ENCODE data around the gene CDH22. TPM values are rescaled to one million over a fixed set of nuclear protein-coding genes. Genes with fewer than 3 reads are reported as not detected.

Gene CDH22
- total RNA-seq, 1 donor from 2014 or later = 0.14 TPM

- Mint-ChIP-seq H3K4me3 (ENCODE audit: low read depth) (no peak overlapping the region), H3K27me3 (peaks cover 86% of the 10 kb centered on the region), H3K4me1 (ENCODE audit: low read depth) (peaks cover 3% of the 10 kb centered on the region), H3K9me3 (ENCODE audit: low read depth) (no peaks in the 10 kb centered on the region), H3K36me3 (ENCODE audit: insufficient read depth) (no peaks in the 10 kb centered on the region), H3K27ac (no peak overlapping the region)
- no peak for DNase-seq (ENCODE audit: low spot score, unreplicated experiment)
- no peak for TF ChIP-seq CTCF (IDR thresholded peaks at IDR 0.05; ENCODE audit: unreplicated experiment)
Observed at GRCh38 chr20:46311039-46311650, 2.8 kb upstream of the CDH22 start.

- TF ChIP-seq CTCF (IDR thresholded peaks at IDR 0.05; ENCODE audit: unreplicated experiment) = no peak
- H3K4me1 Mint-ChIP-seq (ENCODE audit: low read depth) = peaks cover 3% of the 10 kb centered on the region
- peaks cover 86% of the 10 kb centered on the region for H3K27me3 Mint-ChIP-seq
- H3K4me3 Mint-ChIP-seq (ENCODE audit: low read depth) = no peak overlapping the region
- no peak for DNase-seq (ENCODE audit: low spot score, unreplicated experiment)
- no peaks in the 10 kb centered on the region for H3K9me3 Mint-ChIP-seq (ENCODE audit: low read depth)
- no peaks in the 10 kb centered on the region for H3K36me3 Mint-ChIP-seq (ENCODE audit: insufficient read depth)
- no peak overlapping the region for H3K27ac Mint-ChIP-seq
Observed at GRCh38 chr20:46309945-46310344, 1.6 kb upstream of the CDH22 start.

GRCh38 chr20:46307999-46308257 lies 370 bp downstream of the CDH22 start:
- Mint-ChIP-seq H3K4me1 (ENCODE audit: low read depth) (peaks cover 3% of the 10 kb centered on the region), H3K4me3 (ENCODE audit: low read depth) (no peak overlapping the region), H3K36me3 (ENCODE audit: insufficient read depth) (no peaks in the 10 kb centered on the region), H3K27me3 (peaks cover 84% of the 10 kb centered on the region), H3K27ac (no peak overlapping the region), H3K9me3 (ENCODE audit: low read depth) (no peaks in the 10 kb centered on the region)
- TF ChIP-seq CTCF (IDR thresholded peaks at IDR 0.05; ENCODE audit: unreplicated experiment) = no peak
- no peak for DNase-seq (ENCODE audit: low spot score, unreplicated experiment)

GRCh38 chr20:46307139-46307998 lies 929 bp downstream of the CDH22 start:
- Mint-ChIP-seq H3K27me3 (peaks cover 87% of the 10 kb centered on the region), H3K4me1 (ENCODE audit: low read depth) (peaks cover 3% of the 10 kb centered on the region), H3K36me3 (ENCODE audit: insufficient read depth) (no peaks in the 10 kb centered on the region), H3K9me3 (ENCODE audit: low read depth) (no peaks in the 10 kb centered on the region), H3K4me3 (ENCODE audit: low read depth) (peak overlapping the region; percentile 29), H3K27ac (no peak overlapping the region)
- TF ChIP-seq CTCF (IDR thresholded peaks at IDR 0.05; ENCODE audit: unreplicated experiment) = peak; percentile 71
- DNase-seq (ENCODE audit: low spot score, unreplicated experiment) = peak; percentile 36

GRCh38 chr20:46306743-46307138 lies 1.6 kb downstream of the CDH22 start:
- Mint-ChIP-seq H3K27ac (no peak overlapping the region), H3K36me3 (ENCODE audit: insufficient read depth) (no peaks in the 10 kb centered on the region), H3K9me3 (ENCODE audit: low read depth) (no peaks in the 10 kb centered on the region), H3K4me3 (ENCODE audit: low read depth) (peak overlapping the region; percentile 58), H3K27me3 (peaks cover 86% of the 10 kb centered on the region), H3K4me1 (ENCODE audit: low read depth) (no peaks in the 10 kb centered on the region)
- DNase-seq (ENCODE audit: low spot score, unreplicated experiment) = no peak
- TF ChIP-seq CTCF (IDR thresholded peaks at IDR 0.05; ENCODE audit: unreplicated experiment) = no peak

All from progenitor cell of endocrine pancreas (in vitro differentiated cells).